GM21786 (cell line): ENCODE data around the gene NUDT3.

Experiments used
- ATAC-seq: cut with Tn5 transposase; IDR thresholded peaks from one replicate; pipeline ENCODE4 v1.9.1; 2021; ENCODE audit not compliant: unreplicated experiment

NUDT3 gene

GRCh38 chr6:34230653-34231371 lies 161.7 kb downstream of the NUDT3 start:
- ATAC-seq = no peak

- no peak for ATAC-seq
Measured at GRCh38 chr6:34229877-34230276, 162.6 kb downstream of the NUDT3 start.
